DOHH2 (cell line): ENCODE results near the gene NKX1-2.

Experiments
- CTCF ChIP-seq: fragments of 200-600 bp; sonication (generic); IDR thresholded peaks from one replicate; pipeline ENCODE4 v1.5.1; 2014; ENCODE audit warnings: antibody characterized with exemption, mild to moderate bottlenecking, low read depth, low read length; ENCODE audit not compliant: poor library complexity, severe bottlenecking
- EZH2phosphoT487 ChIP-seq: fragments of 200-600 bp; sonication (generic); IDR thresholded peaks from 2 replicates; pipeline ENCODE4 v1.6.1; 2017; ENCODE audit warnings: borderline replicate concordance, mild to moderate bottlenecking, antibody characterized with exemption, low read length, moderate library complexity, mixed read lengths

GRCh38 chr10:124423813-124424212, 26.0 kb downstream of the NKX1-2 start:
- TF ChIP-seq CTCF (no peak), EZH2phosphoT487 (no peak)
